ENCODE results near the gene ATP8A2. TPM values are rescaled to one million over a fixed set of nuclear protein-coding genes. Genes with fewer than 3 reads are reported as not detected.

The ATP8A2 gene
- total and polyA plus RNA-seq, 9 donors, result 0.23 to 0.95 (median 0.35) TPM

DNA sequence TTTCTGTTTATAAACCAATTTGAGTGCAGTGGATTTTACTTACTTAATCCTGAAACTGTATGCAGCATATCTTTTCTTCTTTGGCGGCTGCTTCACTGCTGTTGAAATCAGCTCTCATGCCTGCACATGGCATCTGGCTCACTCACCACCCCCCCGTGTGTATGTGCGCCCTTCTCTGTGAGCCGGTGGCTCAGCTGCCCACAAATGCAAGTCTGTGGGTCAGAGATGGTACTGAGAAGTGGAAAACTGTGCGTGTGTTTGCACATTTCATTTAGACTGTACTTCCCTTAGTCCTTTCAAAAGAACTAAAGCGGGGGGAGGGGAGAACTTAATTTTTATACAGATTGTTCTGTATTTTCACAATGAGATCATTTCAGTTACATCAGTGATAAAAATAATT is 372.4 kb downstream of the ATP8A2 start:
- 43 to 67% (median 57%) methylated on average over 6 of the region's 6 CpGs for WGBS, 3 donors

DNA sequence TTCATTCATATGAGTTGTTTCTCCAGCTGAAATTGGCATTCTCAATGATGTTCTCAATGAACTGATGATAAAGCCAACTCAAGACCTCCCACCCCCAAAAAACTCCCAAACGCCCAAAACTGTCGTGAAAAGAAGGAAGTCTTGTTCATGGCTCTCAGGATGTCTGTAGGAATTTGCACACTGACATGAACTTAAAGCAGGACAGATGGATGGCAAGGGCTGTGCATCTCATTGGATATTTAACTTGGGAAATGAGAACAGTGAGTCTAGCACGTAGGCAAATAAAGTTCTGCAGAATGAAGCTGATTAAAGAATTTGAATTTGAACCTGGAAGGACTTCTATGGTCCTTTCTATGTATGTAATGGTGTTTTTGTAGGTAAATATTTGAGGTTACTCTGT is 374.4 kb downstream of the ATP8A2 start:
- TF ChIP-seq, protein P1, sequence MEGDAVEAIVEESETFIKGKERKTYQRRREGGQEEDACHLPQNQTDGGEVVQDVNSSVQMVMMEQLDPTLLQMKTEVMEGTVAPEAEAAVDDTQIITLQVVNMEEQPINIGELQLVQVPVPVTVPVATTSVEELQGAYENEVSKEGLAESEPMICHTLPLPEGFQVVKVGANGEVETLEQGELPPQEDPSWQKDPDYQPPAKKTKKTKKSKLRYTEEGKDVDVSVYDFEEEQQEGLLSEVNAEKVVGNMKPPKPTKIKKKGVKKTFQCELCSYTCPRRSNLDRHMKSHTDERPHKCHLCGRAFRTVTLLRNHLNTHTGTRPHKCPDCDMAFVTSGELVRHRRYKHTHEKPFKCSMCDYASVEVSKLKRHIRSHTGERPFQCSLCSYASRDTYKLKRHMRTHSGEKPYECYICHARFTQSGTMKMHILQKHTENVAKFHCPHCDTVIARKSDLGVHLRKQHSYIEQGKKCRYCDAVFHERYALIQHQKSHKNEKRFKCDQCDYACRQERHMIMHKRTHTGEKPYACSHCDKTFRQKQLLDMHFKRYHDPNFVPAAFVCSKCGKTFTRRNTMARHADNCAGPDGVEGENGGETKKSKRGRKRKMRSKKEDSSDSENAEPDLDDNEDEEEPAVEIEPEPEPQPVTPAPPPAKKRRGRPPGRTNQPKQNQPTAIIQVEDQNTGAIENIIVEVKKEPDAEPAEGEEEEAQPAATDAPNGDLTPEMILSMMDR (IDR thresholded peaks at IDR 0.05), result no peak
- no peak for TF ChIP-seq EP300 (IDR thresholded peaks at IDR 0.05)
- no peak for TF ChIP-seq POLR2A (IDR thresholded peaks at IDR 0.05)
- 88 to 91% (median 89%) methylated on average over 3 of the region's 3 CpGs for WGBS, 3 donors
- intact Hi-C loops (cut with DNase I), result no loop called here

More for the DNA sequence above, 372.4 kb downstream of the ATP8A2 start:
- H3K4me1 ChIP-seq (ENCODE audit: insufficient read depth), result no peaks in the 10 kb centered on the region
- intact Hi-C loops (cut with DNase I), result no loop called here
- H3K27ac ChIP-seq, result no peak overlapping the region
- no peaks in the 10 kb centered on the region for H3K9me3 ChIP-seq
- TF ChIP-seq EP300 (IDR thresholded peaks at IDR 0.05), result no peak
- TF ChIP-seq POLR2A (IDR thresholded peaks at IDR 0.05), result no peak
- TF ChIP-seq, protein P1 (IDR thresholded peaks at IDR 0.05), result no peak
- no peak for DNase-seq
- no peak overlapping the region for H3K4me3 ChIP-seq
- no peaks in the 10 kb centered on the region for H3K27me3 ChIP-seq
- no peaks in the 10 kb centered on the region for H3K36me3 ChIP-seq

DNA sequence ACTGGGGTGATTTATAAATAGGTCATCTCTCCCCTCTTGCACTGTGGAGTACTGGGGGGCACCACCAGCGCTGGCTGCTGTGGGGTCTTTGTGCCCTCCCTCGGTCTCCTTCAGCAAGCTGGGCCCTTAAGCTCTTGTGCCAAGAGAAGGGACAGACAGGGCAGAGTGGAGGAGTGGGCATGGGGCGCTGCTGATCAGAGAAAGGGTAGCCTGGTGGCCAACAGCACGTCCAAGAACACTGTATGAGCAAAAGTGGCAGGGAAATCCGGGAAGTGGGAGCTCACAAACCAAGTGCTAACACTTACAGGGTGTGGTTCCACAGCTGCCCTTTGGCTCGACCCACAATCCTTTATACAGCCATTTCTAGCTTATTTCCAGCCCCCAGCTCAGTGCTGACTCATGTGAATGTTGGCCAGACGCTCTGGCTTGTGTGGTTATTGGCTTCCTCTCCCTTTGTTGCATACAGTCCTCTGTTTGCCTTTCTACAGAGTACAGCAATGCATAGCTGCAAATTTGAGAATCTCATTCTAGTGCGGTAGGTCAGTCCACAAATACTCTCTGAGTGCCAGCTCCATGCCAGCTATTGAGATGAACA is 381.3 kb downstream of the ATP8A2 start:
- Histone ChIP-seq H3K4me1 (ENCODE audit: insufficient read depth) (no peaks in the 10 kb centered on the region), H3K36me3 (no peaks in the 10 kb centered on the region), H3K27me3 (no peaks in the 10 kb centered on the region), H3K27ac (no peak overlapping the region), H3K9me3 (no peaks in the 10 kb centered on the region), H3K4me3 (no peak overlapping the region)
- TF ChIP-seq EP300 (IDR thresholded peaks at IDR 0.05) (no peak), POLR2A (IDR thresholded peaks at IDR 0.05) (no peak)
- TF ChIP-seq, protein P1 (IDR thresholded peaks at IDR 0.05), result no peak
- peak in 1 of 5 donors; percentile 28 for DNase-seq
- WGBS, 3 donors, result 44 to 50% (median 45%) methylated on average over 8 of the region's 8 CpGs
- intact Hi-C loops (cut with DNase I), result loop anchor here in 1 of 4 donors (2.0 kb wide), 1 partner anchor 20 kb away; no protein-coding TSS in a partner anchor

More for the DNA sequence above, 374.4 kb downstream of the ATP8A2 start:
- H3K9me3 ChIP-seq, result no peaks in the 10 kb centered on the region
- H3K27me3 ChIP-seq, result no peaks in the 10 kb centered on the region
- no peaks in the 10 kb centered on the region for H3K36me3 ChIP-seq
- no peak overlapping the region for H3K27ac ChIP-seq
- DNase-seq, result no peak
- no peak overlapping the region for H3K4me3 ChIP-seq
- H3K4me1 ChIP-seq (ENCODE audit: insufficient read depth), result no peaks in the 10 kb centered on the region

DNA sequence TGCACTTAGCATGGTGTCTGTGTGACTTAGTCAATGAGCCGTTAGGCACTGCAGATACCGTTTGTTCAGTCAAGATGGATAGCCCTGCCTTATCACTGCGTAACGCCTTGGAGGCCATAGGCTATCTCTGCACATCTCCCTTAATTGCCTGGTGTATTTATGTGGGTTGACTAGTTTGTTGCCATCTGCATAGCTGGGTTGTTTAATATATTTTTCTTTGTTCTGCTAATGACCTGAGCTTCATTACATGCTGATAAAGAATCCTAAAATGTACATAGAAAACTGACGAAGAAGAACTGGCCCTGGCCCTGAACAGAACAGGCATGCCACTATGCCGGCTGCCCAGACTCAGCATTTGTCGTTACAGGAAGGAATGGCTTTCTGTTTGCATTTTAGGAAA is 382.2 kb downstream of the ATP8A2 start:
- no peaks in the 10 kb centered on the region for H3K9me3 ChIP-seq
- no peak for DNase-seq
- no peak overlapping the region for H3K4me3 ChIP-seq
- no peaks in the 10 kb centered on the region for H3K27me3 ChIP-seq
- intact Hi-C loops (cut with DNase I), result loop anchor here in 1 of 4 donors (2.0 kb wide), 1 partner anchor 19 kb away; no protein-coding TSS in a partner anchor
- no peaks in the 10 kb centered on the region for H3K4me1 ChIP-seq (ENCODE audit: insufficient read depth)
- no peaks in the 10 kb centered on the region for H3K36me3 ChIP-seq
- H3K27ac ChIP-seq, result no peak overlapping the region
- WGBS, 3 donors, result 43 to 51% (median 43%) methylated on average over 7 of the region's 7 CpGs
- no peak for TF ChIP-seq POLR2A (IDR thresholded peaks at IDR 0.05)
- TF ChIP-seq, protein P1 (IDR thresholded peaks at IDR 0.05), result no peak
